DMS114 treated with DMSO at 0.1 percent for 48 hours (cell line): ENCODE data around the gene SDHAF4.
"Not testable (repeated sequence)": the region's sequence is repeated elsewhere in the genome, so short reads cannot be mapped to it uniquely, and the experiment has no call there.

Experiments used
- DNase-seq: peaks from one replicate; lab custom pipeline; 2025; ENCODE audit not compliant: unreplicated experiment; lab: John Stamatoyannopoulos, UW

The SDHAF4 gene

DNA sequence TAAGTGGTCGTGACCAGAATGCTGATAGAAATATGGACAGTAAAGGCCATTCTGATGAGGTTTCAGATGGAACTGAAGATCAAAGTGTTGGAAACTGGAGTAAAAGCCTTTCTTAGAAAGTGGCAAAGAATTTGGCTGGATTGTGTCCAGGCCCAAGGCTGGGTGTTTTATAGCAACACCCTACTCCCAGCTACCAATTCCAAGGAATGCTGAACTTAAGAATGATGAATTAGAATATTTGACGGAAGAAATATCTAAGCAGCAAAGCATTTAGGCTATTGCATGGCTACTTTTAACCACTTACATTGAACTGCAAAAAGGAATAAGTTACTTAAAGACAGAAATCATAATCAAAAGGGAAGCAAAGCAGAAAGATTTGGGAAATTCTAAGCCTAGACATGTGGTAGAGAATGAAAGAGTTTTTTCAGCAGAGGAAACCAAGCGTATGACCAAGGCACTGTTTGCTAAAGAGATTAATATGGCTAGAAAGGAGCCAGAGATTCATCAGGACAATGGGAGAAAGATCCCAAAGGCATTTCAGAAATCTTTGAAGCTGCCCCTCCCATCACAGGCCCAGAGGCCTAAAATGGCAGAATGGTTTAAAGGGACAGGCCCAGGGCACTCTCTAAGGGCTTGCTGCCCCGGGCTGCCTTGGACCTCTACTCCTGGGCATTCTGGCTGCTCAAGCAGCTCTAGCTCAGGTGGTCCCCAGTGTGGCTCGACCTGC lies 25.8 kb downstream of the SDHAF4 start:
- DNase-seq = no peak

DNA sequence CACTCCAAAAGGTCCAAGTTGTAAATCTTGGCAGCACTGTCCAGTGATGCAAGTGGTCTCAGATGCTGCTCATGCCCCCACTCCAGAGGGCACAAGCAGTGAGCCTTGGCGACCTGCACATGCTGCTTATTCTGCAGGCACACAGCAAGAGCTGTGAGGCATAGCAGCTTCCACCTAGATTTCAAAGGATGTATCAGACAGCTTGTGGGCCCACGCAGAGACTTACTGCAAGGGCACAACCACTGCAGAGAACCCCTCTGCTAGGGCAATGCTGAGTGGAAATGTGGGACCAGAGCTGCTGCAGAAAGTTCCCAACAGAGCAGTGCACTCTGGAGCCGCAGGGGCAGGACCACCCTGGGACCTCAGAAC lies 26.4 kb downstream of the SDHAF4 start:
- no peak for DNase-seq

DNA sequence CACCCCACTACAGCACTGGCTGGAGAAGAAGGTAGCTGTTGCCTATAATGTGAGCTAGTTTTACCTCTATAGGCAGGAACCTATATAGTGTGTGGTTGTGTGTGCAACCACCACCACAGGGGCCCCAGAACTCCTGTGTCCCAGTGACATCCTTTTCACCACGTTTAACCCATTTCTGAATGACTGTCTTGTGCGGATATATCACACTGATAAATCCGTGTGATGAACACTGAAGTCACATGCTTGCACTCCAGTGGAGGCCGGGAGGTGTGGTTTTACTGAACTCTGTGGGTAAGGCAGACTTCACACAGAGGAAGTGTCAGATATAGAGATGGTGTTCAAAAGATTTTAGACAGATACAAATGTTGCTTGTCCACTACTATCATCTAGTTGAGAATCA lies 32.5 kb downstream of the SDHAF4 start:
- DNase-seq = no peak

DNA sequence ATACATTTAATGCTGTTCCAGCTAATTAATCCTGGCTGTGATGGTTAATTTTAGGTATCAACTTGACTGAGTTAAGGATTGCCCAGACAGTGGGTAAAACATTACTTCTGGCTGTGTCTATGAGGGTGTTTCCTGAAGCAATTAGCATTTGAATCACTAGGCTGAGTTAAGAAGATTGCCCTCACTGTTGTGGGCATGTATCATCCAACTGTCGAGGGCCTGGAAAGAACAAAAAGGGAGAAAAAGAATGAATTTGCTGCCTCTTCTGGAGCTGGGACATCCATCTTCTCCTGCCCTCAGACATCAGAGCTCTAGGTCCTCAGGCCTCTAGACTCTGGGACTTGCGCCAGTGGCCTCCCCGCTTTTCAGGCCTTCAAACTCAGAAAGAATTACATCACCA lies 34.3 kb downstream of the SDHAF4 start:
- DNase-seq = no peak

DNA sequence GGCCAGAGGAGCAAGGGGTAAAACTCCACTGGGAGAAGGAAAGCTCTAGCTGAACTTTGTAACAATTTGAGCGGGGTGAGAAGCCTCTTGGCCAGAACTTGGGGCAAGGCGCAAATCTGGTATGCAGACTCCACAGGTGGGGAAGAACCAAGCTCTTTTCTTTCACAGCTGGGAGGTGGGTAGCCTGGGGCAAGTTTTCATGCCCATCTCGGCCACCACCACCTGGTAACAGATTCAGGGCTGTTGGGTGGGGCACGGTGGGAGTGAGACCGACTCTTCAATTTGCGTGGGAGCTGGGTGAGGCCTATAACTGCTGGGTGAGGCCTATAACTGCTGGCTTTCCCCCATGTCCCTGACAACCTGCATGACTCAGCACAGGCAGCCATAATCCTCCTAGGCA lies 37.5 kb downstream of the SDHAF4 start:
- DNase-seq = no peak

DNA sequence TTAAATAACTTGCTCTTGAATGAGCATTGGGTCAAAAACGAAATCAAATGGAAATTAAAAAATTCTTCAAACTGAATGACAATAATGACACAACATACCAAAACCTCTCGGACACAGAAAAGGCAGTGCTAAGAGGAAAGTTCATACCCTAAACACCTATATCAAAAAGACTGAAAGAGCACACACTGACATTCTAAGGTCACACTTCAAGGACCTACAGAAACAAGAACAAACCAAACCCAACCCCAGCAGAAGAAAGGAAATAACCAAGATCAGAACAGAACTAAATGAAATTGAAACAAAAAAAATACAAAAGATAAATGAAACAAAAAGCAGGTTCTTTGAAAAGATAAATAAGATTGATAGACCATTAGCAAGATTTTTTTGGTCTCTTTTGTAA lies 40.6 kb downstream of the SDHAF4 start:
- DNase-seq = not testable (repeated sequence)

DNA sequence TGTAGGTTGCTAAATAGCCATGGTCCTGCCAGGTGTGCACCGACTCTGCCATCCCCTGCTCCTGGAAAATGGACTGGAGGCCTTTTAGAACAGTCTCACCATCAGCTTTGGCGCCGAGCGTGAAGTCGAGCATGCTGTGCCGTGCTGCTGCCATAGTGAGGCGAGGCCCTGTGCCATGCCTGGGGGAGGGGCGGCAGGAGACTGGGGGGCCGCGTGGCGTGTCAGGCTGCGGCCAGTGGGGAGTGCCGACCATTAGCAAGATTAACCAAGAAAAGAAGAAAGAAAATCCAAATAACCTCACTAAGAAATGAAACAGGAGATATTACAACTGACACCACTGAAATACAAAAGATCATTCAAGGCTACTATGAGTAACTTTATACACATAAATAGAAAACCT lies 42.5 kb downstream of the SDHAF4 start:
- DNase-seq = not testable (repeated sequence)

DNA sequence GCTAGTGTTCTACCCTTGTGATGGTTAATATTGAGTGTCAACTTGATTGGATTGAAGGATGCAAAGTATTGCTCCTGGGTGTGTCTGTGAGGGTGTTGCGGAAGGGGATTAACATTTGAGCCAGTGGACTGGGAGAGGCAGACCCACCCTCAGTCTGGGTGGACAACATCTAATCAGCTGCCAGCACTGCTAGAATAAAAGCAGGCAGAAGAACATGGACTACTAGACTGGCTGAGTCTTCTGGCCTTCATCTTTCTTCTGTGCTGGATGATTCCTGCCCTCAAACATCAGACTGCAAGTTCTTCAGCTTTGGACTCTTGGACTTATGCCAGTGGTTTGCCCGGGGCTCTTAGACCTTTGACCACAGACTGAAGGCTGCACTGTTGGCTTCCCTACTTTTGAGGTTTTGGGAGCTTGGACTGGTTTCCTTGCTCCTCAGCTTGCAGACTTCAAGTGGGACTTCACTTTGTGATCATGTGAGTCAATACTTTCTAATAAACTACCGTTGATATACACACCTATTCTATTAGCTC lies 50.1 kb downstream of the SDHAF4 start:
- no peak for DNase-seq

DNA sequence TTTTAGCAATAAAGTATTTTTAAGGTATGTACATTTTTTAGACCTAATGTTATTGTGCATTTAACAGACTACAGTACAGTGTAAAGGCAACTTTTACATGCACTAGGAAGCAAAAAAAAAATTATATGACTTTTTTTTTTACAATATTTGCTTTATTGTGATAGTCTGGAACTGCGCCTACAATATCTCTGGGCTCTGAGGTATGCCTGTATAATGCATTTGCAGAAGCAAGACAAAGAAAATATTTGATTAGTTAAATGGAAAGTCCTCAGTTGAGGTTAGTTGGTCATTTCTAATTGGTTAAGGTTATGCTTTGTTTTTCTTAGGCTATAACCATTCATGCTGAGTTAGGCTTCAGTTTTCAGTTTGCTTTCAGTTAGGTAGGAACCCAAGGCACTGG lies 54.0 kb downstream of the SDHAF4 start:
- DNase-seq = no peak

DNA sequence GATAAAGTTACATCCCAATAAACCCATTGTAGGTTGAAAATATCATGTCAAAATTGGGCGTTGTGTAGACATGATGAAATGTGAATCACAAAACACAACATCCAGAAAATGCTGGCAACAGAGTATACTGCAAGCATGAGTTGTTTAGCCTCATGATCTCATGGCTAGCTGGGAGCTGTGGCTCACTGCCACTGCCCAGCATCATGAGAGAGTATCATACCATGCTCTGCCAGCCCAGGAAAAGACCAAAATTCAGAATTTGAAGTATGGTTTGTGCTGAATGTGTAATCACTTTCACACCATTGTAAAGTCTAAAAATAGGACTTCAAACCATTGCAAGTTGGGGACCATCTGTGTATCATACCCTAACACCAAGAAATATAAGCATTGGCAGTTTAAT lies 55.7 kb downstream of the SDHAF4 start:
- no peak for DNase-seq

DNA sequence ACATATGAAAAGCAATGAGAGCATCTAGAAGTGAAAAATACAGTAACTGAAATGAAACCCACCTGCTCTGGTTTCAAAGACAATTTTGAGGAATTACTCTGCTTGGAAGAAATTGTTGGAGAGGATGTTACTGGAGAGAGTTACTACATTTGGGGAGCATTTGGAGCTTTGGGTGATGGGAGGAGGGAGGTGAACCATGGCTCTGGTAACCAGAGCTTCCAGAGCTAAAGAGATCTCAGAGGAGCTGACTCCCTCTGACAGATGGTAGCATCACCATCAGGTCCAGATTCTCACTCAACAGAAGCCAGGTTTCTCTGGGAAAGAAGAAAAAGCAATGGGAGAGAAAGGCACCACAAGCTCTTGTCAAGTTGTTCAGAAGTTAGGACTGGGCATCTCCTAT lies 58.7 kb downstream of the SDHAF4 start:
- DNase-seq = no peak

DNA sequence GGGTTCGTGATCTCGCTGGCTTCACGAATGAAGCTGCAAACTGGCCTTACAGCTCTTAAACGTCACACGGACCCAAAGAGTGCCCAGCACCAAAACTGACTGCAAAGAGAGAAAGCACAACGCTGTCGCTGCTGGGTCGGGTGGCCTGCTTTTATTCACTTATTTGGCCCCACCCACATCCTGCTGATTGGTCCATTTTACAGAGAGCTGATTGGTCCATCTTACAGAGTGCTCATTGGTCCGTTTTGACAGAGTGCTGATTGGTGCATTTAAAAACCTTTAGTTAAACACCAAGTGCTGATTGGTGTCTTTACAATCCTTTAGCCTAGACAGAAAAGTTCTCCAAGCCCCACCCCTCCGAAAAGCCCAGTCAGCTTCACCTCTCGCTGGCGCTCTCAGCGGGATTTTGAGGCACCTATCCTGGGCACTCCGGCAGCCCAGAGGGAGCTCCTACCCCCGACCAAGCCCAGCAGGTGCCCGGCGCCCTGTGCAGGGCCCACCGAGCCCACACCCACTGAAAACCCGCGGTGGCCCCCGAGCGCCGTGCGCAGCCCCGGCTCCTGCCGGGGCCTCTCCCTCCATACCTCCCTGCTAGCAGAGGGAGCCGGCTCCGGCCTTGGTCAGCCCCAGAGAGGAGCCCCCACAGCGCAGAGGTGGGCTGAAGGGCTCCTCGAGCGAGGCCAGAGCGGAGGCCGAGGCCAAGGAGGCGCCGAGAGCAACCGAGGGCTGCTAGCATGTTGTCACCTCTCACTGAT lies 60.9 kb downstream of the SDHAF4 start:
- DNase-seq = no peak

DNA sequence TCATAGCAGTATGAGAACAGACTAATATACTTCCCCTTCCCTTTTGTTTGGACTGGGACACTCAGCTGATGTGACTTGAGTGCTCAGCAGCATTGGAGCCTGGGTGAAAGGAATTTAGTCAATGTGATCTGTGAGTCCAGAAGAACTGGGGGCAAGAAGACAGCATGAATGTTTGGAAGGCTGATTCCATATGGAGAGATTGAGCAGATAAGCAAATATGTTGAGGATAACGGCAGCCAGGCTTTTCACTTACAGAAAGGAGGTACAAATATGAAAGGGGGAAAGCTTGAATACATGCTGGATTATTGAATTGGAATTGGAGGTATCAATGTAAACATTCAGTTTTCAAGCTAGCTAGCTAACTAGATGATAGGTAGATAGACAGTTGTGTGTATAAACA lies 63.2 kb downstream of the SDHAF4 start:
- no peak for DNase-seq

DNA sequence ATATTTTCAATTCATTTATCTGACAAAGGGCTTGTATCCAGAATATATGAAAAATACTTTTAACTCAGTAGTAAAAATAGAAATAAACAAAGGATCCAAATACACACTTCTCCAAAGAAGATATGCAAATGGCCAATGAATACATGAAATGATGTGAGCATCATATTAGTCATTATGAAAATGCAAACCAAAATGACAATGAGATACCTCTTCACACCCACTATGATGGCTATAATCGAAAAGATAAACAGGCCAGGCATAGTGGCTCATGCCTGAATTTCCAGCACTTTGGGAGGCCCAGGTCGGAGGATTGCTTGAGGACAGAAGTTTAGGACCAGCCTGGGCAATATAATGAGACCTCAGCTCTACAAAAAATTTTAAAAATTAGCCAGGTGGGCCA lies 67.1 kb downstream of the SDHAF4 start:
- DNase-seq = no peak

DNA sequence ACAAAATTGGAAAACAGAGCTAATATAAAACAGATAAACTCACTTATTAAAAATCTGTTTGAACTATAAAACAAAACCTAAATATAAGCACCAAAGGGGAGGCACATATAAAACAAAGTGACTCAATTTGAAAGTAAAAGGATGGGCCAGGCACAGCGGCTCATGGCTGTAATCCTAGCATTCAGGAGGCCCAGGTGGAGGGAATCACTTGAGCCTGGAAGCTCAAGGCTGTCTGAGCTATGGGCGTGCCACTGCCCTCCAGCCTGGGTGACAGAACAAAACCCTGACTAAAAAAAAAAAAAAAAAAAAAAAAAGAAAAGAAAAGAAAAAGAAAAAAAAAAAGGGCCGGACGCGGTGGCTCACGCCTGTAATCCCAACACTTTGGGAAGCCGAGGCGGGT lies 69.9 kb downstream of the SDHAF4 start:
- DNase-seq = no peak

DNA sequence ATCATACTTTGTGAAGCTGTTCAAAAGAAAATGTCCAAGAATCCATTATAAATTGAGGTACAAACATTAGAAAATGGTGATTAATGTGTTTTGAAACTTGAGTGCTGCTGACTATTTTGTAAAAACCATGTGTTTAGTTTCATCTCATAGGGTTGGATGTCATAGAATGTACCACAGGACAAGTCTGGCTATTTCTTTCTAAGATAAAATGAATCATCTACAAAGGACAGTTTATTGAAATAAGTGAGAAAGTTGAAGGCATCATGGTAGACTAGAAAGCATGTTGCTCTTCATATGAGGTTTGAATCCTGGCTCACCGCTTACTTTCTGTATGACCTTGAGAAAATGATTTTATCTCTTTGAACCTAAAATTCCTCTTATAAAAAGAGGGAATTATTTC lies 71.7 kb downstream of the SDHAF4 start:
- no peak for DNase-seq
